ENCODE measurements around the gene SCN5A. TPM values are rescaled to one million over a fixed set of nuclear protein-coding genes. Genes with fewer than 3 reads are reported as not detected.

Gene SCN5A
- total RNA-seq, 1 donor from 2014 or later = 1.4 TPM

GRCh38 chr3:38640661-38641452, 8.6 kb downstream of the SCN5A start:
- Mint-ChIP-seq H3K27ac (no peak overlapping the region), H3K9me3 (no peaks in the 10 kb centered on the region), H3K4me3 (no peak overlapping the region), H3K36me3 (no peaks in the 10 kb centered on the region), H3K27me3 (ENCODE audit: low read depth) (peaks cover 68% of the 10 kb centered on the region), H3K4me1 (no peaks in the 10 kb centered on the region)
- DNase-seq (ENCODE audit: low spot score in 2 of 2, unreplicated experiment in 2 of 2) = no peak
- no peak for TF ChIP-seq CTCF (IDR thresholded peaks at IDR 0.05; ENCODE audit: unreplicated experiment)

GRCh38 chr3:38638354-38638753, 11.1 kb downstream of the SCN5A start:
- Mint-ChIP-seq H3K9me3 (no peaks in the 10 kb centered on the region), H3K4me1 (no peaks in the 10 kb centered on the region), H3K4me3 (no peak overlapping the region), H3K27me3 (ENCODE audit: low read depth) (peaks cover 86% of the 10 kb centered on the region), H3K27ac (no peak overlapping the region), H3K36me3 (no peaks in the 10 kb centered on the region)
- TF ChIP-seq CTCF (IDR thresholded peaks at IDR 0.05; ENCODE audit: unreplicated experiment) = no peak
- no peak for DNase-seq (ENCODE audit: low spot score in 2 of 2, unreplicated experiment in 2 of 2)

GRCh38 chr3:38637906-38638305, 11.6 kb downstream of the SCN5A start:
- Mint-ChIP-seq H3K36me3 (no peaks in the 10 kb centered on the region), H3K4me3 (no peak overlapping the region), H3K4me1 (no peaks in the 10 kb centered on the region), H3K9me3 (no peaks in the 10 kb centered on the region), H3K27ac (no peak overlapping the region), H3K27me3 (ENCODE audit: low read depth) (peaks cover 85% of the 10 kb centered on the region)
- no peak for TF ChIP-seq CTCF (IDR thresholded peaks at IDR 0.05; ENCODE audit: unreplicated experiment)
- no peak for DNase-seq (ENCODE audit: low spot score in 2 of 2, unreplicated experiment in 2 of 2)

- TF ChIP-seq CTCF (IDR thresholded peaks at IDR 0.05; ENCODE audit: unreplicated experiment) = no peak
- DNase-seq (ENCODE audit: low spot score in 2 of 2, unreplicated experiment in 2 of 2) = no peak
- Mint-ChIP-seq H3K27me3 (ENCODE audit: low read depth) (peaks cover 81% of the 10 kb centered on the region), H3K36me3 (no peaks in the 10 kb centered on the region), H3K4me1 (no peaks in the 10 kb centered on the region), H3K9me3 (no peaks in the 10 kb centered on the region), H3K4me3 (no peak overlapping the region), H3K27ac (no peak overlapping the region)
These were observed 12.6 kb downstream of the SCN5A start for GRCh38 chr3:38636881-38637280.

- Mint-ChIP-seq H3K9me3 (no peaks in the 10 kb centered on the region), H3K4me3 (no peak overlapping the region), H3K4me1 (no peaks in the 10 kb centered on the region), H3K27ac (no peak overlapping the region), H3K36me3 (no peaks in the 10 kb centered on the region), H3K27me3 (ENCODE audit: low read depth) (peaks cover 78% of the 10 kb centered on the region)
- TF ChIP-seq CTCF (IDR thresholded peaks at IDR 0.05; ENCODE audit: unreplicated experiment) = no peak
- DNase-seq (ENCODE audit: low spot score in 2 of 2, unreplicated experiment in 2 of 2) = no peak
These were observed 13.0 kb downstream of the SCN5A start for GRCh38 chr3:38636464-38636863.

Data from mesothelial cell of epicardium (in vitro differentiated cells).